Measurements from ENCODE around the gene PARL. TPM values are rescaled to one million over a fixed set of nuclear protein-coding genes. Genes with fewer than 3 reads are reported as not detected.

The PARL gene
- total RNA-seq, 2 donors from 2014 or later: 36.4 to 44.5 TPM

DNA sequence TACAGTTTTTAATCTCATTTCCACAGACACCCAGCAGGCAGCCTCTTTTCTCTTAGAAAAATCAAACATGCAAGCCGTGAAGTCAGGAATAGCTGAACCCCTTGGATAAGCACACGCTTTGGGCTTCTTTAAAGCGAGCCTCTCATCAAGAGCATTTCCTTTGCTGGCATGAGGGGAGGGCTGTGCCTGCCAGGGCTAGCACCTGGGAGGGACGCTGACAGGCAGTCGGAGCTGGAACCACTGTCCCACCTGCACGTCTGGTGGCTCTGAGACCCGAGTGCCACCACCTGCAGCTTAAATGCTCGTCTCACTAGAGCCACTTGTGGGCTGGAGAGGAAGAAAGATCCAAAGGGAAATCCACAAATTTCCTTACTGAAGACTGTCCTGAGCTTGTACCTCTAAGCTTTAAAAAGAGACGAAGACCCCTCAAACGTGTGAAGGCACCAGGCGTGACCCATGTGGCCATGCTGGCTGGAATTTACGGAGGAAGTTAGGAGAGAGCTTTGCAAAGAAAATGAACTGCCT, 68.7 kb downstream of the PARL start:
- Histone ChIP-seq H3K4me3 (no peak overlapping the region), H3K9me3 (no peaks in the 10 kb centered on the region), H3K4me1 (ENCODE audit: control insufficient read depth in 1 of 2, low read depth in 2 of 2) (peaks cover 0 to 4% of the 10 kb centered on the region in 2 donors), H3K27me3 (replicated peaks; ENCODE audit: insufficient read depth) (no peaks in the 10 kb centered on the region), H3K36me3 (peaks cover 11% of the 10 kb centered on the region), H3K27ac (no peak overlapping the region)
- no peak for DNase-seq (ENCODE audit: low spot score)
- TF ChIP-seq CTCF (IDR thresholded peaks at IDR 0.05): no peak
- ATAC-seq (ENCODE audit: insufficient number of reproducible peaks, low FRiP score, low read depth): no peak

DNA sequence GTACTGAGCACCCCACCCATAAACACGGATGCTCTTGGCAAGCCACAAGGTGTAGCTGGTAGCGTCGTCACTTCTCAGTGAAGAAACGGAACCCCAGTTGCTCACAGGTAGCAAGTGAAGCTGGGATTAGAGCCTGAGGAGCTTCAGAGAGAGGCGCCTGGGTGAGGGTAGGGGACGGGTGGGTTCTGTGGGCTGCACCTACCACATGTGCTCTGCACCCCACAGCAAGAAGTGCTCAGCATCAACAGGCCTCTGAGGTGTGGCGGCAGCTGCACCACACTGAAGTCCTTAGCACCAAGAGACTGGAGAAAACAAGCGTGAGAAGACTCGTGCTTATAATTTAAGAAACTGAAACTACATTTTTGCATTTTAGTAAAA, 69.1 kb downstream of the PARL start:
- H3K36me3 ChIP-seq: peaks cover 15% of the 10 kb centered on the region

GRCh38 chr3:183814240-183814639, 70.4 kb downstream of the PARL start:
- ATAC-seq (ENCODE audit: insufficient number of reproducible peaks, low FRiP score, low read depth): no peak
- Histone ChIP-seq H3K27ac (no peak overlapping the region), H3K27me3 (replicated peaks; ENCODE audit: insufficient read depth) (no peaks in the 10 kb centered on the region), H3K4me3 (no peak overlapping the region), H3K36me3 (peaks cover 27% of the 10 kb centered on the region), H3K9me3 (no peaks in the 10 kb centered on the region), H3K4me1 (ENCODE audit: control insufficient read depth in 1 of 2, low read depth in 2 of 2) (peaks cover 0 to 4% of the 10 kb centered on the region in 2 donors)
- no peak for DNase-seq (ENCODE audit: low spot score)
- no peak for TF ChIP-seq CTCF (IDR thresholded peaks at IDR 0.05)

More for the DNA sequence above, 69.1 kb downstream of the PARL start:
- ATAC-seq (ENCODE audit: insufficient number of reproducible peaks, low FRiP score, low read depth) (no peak), DNase-seq (ENCODE audit: low spot score) (no peak)
- H3K27me3 ChIP-seq (replicated peaks; ENCODE audit: insufficient read depth): no peaks in the 10 kb centered on the region
- no peak overlapping the region for H3K27ac ChIP-seq
- TF ChIP-seq CTCF (IDR thresholded peaks at IDR 0.05): no peak
- H3K4me3 ChIP-seq: no peak overlapping the region
- no peaks in the 10 kb centered on the region for H3K9me3 ChIP-seq
- peaks cover 0 to 4% of the 10 kb centered on the region in 2 donors for H3K4me1 ChIP-seq (ENCODE audit: control insufficient read depth in 1 of 2, low read depth in 2 of 2)

- ATAC-seq (ENCODE audit: insufficient number of reproducible peaks, low FRiP score, low read depth) (no peak), DNase-seq (ENCODE audit: low spot score) (no peak)
Observed at GRCh38 chr3:183812761-183813445, 71.8 kb downstream of the PARL start.

DNA sequence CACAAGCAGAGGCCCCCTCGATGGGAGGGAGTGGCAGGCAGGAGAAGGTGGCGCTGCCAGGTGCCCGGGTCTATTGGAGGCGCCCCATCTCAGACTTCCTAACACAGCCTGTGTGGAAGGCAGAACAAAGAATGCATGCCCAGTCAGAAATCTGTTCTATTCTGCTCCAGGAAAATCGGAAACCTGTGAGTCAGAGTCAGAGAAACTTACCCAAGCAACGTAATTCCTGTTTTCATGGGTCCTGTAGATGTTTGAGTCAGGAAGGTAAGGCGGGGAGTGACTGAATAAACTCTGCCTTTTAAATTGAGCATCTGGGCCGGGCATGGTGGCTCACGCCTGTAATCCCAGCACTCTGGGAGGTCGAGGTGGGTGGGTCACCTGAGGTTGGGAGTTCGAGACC, 73.0 kb downstream of the PARL start:
- peaks cover 46% of the 10 kb centered on the region for H3K36me3 ChIP-seq
- H3K4me1 ChIP-seq (ENCODE audit: control insufficient read depth in 1 of 2, low read depth in 2 of 2): peaks cover 0 to 4% of the 10 kb centered on the region in 2 donors
- ATAC-seq (ENCODE audit: insufficient number of reproducible peaks, low FRiP score, low read depth) (no peak), DNase-seq (ENCODE audit: low spot score) (no peak)
- no peak for TF ChIP-seq CTCF (IDR thresholded peaks at IDR 0.05)
- no peaks in the 10 kb centered on the region for H3K27me3 ChIP-seq (replicated peaks; ENCODE audit: insufficient read depth)
- H3K27ac ChIP-seq: no peak overlapping the region
- no peaks in the 10 kb centered on the region for H3K9me3 ChIP-seq
- H3K4me3 ChIP-seq: no peak overlapping the region

More at GRCh38 chr3:183812761-183813445, 71.8 kb downstream of the PARL start:
- Histone ChIP-seq H3K27ac (no peak overlapping the region), H3K4me1 (ENCODE audit: control insufficient read depth in 1 of 2, low read depth in 2 of 2) (peaks cover 0 to 4% of the 10 kb centered on the region in 2 donors), H3K9me3 (no peaks in the 10 kb centered on the region), H3K36me3 (peaks cover 40% of the 10 kb centered on the region), H3K4me3 (no peak overlapping the region), H3K27me3 (replicated peaks; ENCODE audit: insufficient read depth) (no peaks in the 10 kb centered on the region)
- TF ChIP-seq CTCF (IDR thresholded peaks at IDR 0.05): no peak
